HG02852 (cell line): ENCODE results near the gene SGMS2.

Experiments used
- ATAC-seq: cut with Tn5 transposase; IDR thresholded peaks from one replicate; pipeline ENCODE4 v1.9.1; 2021; ENCODE audit warnings: mild to moderate bottlenecking, moderate library complexity; ENCODE audit not compliant: unreplicated experiment

The SGMS2 gene

GRCh38 chr4:107828315-107829090, 3.8 kb downstream of the SGMS2 start:
- ATAC-seq: no peak

- ATAC-seq: no peak
Measured at GRCh38 chr4:107831140-107831539, 6.4 kb downstream of the SGMS2 start.

- ATAC-seq: no peak
Measured at GRCh38 chr4:107832275-107832807, 7.6 kb downstream of the SGMS2 start.

- ATAC-seq: no peak
Measured at GRCh38 chr4:107834241-107834794, 9.6 kb downstream of the SGMS2 start.

GRCh38 chr4:107835406-107835805, 10.7 kb downstream of the SGMS2 start:
- ATAC-seq: no peak

- ATAC-seq: no peak
Measured at GRCh38 chr4:107837317-107837716, 12.6 kb downstream of the SGMS2 start.

- ATAC-seq: no peak
Measured at GRCh38 chr4:107837776-107838618, 13.3 kb downstream of the SGMS2 start.

GRCh38 chr4:107838861-107839565, 14.3 kb downstream of the SGMS2 start:
- ATAC-seq: no peak

GRCh38 chr4:107843391-107843790, 18.7 kb downstream of the SGMS2 start:
- no peak for ATAC-seq

- ATAC-seq: no peak
Measured at GRCh38 chr4:107845681-107846080, 20.9 kb downstream of the SGMS2 start.

GRCh38 chr4:107850438-107850837, 25.7 kb downstream of the SGMS2 start:
- no peak for ATAC-seq

GRCh38 chr4:107853444-107854355, 29.0 kb downstream of the SGMS2 start:
- ATAC-seq: no peak

GRCh38 chr4:107854356-107855022, 29.8 kb downstream of the SGMS2 start:
- no peak for ATAC-seq

GRCh38 chr4:107855723-107856122, 31.0 kb downstream of the SGMS2 start:
- no peak for ATAC-seq

- no peak for ATAC-seq
Measured at GRCh38 chr4:107856901-107857300, 32.2 kb downstream of the SGMS2 start.

- ATAC-seq: no peak
Measured at GRCh38 chr4:107857741-107858140, 33.0 kb downstream of the SGMS2 start.

- ATAC-seq: no peak
Measured at GRCh38 chr4:107858158-107858742, 33.5 kb downstream of the SGMS2 start.

GRCh38 chr4:107862658-107863057, 37.9 kb downstream of the SGMS2 start:
- ATAC-seq: no peak

- ATAC-seq: no peak
Measured at GRCh38 chr4:107863416-107863815, 38.7 kb downstream of the SGMS2 start.
